ENCODE measurements around the gene COA5.

DNA sequence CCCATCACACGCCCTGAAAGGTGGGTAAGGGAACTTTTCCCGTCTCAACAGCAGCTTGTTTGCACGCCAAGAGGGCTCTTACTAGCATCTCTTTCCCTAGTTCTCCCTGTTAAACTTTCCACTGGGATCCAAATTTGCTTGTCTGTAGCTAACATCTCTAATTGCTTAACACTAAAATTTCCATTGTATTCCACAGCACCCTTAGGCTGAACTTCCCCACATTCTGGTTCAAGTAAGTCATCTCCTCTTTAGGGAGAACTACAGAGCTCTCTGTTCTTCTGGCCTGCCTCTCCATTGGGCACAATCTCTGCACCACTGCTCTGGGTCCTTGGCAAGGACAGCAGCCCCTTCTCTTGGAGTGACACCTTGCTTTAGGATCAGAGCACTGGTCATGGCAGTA lies 24.0 kb upstream of the COA5 start:
- TF ChIP-seq SIN3A (IDR thresholded peaks at IDR 0.05; ENCODE audit: low read depth) (no peak), RAD21 (IDR thresholded peaks at IDR 0.05; ENCODE audit: low read depth) (no peak), POLR2AphosphoS5 (IDR thresholded peaks at IDR 0.05; ENCODE audit: low read depth, low read length) (no peak)
- TF ChIP-seq, protein P1, sequence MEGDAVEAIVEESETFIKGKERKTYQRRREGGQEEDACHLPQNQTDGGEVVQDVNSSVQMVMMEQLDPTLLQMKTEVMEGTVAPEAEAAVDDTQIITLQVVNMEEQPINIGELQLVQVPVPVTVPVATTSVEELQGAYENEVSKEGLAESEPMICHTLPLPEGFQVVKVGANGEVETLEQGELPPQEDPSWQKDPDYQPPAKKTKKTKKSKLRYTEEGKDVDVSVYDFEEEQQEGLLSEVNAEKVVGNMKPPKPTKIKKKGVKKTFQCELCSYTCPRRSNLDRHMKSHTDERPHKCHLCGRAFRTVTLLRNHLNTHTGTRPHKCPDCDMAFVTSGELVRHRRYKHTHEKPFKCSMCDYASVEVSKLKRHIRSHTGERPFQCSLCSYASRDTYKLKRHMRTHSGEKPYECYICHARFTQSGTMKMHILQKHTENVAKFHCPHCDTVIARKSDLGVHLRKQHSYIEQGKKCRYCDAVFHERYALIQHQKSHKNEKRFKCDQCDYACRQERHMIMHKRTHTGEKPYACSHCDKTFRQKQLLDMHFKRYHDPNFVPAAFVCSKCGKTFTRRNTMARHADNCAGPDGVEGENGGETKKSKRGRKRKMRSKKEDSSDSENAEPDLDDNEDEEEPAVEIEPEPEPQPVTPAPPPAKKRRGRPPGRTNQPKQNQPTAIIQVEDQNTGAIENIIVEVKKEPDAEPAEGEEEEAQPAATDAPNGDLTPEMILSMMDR (IDR thresholded peaks at IDR 0.05 in 2 of 3, conservative IDR thresholded peaks at IDR 0.05 in 1 of 3; ENCODE audit: borderline replicate concordance in 1 of 3, insufficient read depth in 1 of 3, low read depth in 2 of 3, low read length in 2 of 3), result no peak
- TF ChIP-seq, protein P2, sequence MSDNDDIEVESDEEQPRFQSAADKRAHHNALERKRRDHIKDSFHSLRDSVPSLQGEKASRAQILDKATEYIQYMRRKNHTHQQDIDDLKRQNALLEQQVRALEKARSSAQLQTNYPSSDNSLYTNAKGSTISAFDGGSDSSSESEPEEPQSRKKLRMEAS (IDR thresholded peaks at IDR 0.05), result no peak
- TF ChIP-seq, protein P3, sequence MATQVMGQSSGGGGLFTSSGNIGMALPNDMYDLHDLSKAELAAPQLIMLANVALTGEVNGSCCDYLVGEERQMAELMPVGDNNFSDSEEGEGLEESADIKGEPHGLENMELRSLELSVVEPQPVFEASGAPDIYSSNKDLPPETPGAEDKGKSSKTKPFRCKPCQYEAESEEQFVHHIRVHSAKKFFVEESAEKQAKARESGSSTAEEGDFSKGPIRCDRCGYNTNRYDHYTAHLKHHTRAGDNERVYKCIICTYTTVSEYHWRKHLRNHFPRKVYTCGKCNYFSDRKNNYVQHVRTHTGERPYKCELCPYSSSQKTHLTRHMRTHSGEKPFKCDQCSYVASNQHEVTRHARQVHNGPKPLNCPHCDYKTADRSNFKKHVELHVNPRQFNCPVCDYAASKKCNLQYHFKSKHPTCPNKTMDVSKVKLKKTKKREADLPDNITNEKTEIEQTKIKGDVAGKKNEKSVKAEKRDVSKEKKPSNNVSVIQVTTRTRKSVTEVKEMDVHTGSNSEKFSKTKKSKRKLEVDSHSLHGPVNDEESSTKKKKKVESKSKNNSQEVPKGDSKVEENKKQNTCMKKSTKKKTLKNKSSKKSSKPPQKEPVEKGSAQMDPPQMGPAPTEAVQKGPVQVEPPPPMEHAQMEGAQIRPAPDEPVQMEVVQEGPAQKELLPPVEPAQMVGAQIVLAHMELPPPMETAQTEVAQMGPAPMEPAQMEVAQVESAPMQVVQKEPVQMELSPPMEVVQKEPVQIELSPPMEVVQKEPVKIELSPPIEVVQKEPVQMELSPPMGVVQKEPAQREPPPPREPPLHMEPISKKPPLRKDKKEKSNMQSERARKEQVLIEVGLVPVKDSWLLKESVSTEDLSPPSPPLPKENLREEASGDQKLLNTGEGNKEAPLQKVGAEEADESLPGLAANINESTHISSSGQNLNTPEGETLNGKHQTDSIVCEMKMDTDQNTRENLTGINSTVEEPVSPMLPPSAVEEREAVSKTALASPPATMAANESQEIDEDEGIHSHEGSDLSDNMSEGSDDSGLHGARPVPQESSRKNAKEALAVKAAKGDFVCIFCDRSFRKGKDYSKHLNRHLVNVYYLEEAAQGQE (IDR thresholded peaks at IDR 0.05; ENCODE audit: low read depth), result no peak

Measured in HCT116 (cell line).